ENCODE data around the gene WIPF1.

GRCh38 chr2:174615871-174616436 is 18.4 kb upstream of the WIPF1 start:
- TF ChIP-seq CTCF (IDR thresholded peaks at IDR 0.05) (no peak), EP300 (IDR thresholded peaks at IDR 0.05) (no peak), POLR2A (IDR thresholded peaks at IDR 0.05) (no peak)
